Activated naive CD8-positive, alpha-beta T cell treated with anti-CD3 and anti-CD28 coated beads, Interleukin-2, amount 50 U/mL, for 16 hours (primary cell): Measurements from ENCODE around the gene PKNOX1.
"Not testable (repeated sequence)": the region's sequence is repeated elsewhere in the genome, so short reads cannot be mapped to it uniquely, and the experiment has no call there.

Experiments used
- DNase-seq: peaks from one replicate; pipeline ENCODE4 v3.0.0-alpha.2; 2020; ENCODE audit warnings: low read depth, low spot score

The PKNOX1 gene

DNA sequence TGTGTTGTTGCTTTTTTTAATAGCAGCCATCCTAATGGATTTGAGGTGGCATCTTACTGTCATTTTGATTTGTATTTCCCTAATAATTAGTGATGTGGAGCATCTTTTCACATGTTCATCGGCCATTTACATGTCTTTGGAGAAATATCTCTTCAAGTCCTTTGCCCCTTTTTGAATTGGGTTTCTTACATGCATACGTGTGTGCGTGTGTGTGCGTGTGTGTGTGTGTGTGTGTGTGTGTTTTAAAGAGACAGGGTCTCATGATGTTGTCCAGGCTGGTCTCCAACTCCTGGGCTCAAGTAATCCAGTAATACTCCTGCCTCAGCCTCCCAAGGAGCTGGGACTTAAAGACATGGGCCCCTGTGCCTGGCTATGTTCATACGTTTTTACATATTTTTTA lies 9.5 kb downstream of the PKNOX1 start:
- no peak for DNase-seq

DNA sequence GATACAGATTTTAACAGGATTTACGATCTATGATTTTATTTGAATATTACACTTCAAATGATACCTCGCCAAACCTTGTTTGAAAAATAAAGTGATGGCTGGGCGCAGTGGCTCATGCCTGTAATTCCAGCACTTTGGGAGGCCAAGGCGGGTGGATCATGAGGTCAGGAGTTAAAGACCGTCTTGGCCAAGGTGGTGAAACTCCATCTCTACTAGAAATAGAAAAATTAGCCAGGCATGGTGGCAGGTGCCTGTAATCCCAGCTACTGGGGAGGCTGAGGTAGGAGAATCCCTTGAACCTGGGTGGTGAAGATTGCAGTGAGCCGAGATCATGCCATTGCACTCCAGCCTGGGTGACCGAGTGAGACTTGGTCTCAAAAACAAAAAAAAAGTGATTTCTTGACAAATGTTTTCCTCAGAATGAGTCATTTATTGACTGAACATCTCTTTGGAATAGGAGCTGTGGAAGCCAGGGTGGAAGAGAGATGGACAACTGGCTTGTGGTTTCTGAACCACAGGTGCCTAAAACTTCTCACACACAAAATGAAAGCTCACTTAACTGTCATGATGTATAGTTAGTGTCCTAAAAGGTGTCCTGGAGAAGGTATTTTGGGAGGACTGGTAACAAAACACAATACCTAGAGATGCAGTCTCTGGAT lies 11.9 kb downstream of the PKNOX1 start:
- DNase-seq: no peak

DNA sequence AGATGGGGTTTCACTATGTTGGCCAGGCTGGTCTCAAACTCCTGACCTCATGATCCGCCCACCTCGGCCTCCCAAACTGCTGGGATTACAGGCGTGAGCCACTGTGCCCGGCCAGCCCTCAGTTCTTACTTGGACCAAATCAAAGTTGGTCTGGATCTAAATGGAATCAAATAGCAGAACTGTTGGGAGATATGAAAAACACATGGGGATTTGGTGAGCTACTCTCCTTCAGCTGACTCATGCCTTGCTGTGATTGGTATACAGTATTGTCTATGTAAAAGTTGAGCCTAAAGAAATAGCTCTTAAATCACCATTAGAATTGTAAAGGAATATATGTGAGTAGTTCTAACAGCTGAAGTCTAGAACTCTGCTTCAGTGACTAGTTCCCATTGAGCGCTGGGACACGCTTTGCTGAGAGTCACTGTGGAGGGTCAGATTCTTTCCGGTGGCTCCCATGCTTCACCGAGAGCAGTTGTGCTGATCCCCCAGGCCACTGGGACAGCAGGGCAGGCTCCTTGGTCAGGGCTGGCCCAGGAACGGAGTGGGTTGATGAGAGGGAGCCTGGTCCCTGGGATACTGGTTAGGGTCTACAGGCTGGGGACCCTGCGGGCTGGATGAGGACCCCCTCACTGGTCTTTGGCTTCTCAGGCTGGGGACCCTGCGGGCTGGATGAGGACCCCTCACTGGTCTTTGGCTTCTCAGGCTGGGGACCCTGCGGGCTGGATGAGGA lies 14.0 kb downstream of the PKNOX1 start:
- DNase-seq: no peak

DNA sequence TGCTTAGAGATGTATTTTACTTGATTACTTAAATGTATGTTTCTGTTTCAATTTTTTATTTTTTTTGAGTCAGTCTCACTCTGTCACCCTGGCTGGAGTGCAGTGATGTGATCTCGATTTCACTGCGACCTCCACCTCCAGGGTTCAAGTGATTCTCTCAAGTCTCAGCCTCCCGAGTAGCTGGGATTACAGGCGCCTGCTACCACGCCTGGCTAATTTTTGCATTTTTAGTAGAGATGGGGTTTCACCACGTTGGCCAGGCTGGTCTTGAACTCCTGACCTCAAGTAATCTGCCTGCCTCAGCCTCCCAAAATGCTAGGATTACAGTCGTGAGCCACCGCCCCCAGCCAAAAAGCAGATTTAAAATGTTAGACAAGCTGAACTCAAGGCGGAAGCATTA lies 15.0 kb downstream of the PKNOX1 start:
- DNase-seq: not testable (repeated sequence)

DNA sequence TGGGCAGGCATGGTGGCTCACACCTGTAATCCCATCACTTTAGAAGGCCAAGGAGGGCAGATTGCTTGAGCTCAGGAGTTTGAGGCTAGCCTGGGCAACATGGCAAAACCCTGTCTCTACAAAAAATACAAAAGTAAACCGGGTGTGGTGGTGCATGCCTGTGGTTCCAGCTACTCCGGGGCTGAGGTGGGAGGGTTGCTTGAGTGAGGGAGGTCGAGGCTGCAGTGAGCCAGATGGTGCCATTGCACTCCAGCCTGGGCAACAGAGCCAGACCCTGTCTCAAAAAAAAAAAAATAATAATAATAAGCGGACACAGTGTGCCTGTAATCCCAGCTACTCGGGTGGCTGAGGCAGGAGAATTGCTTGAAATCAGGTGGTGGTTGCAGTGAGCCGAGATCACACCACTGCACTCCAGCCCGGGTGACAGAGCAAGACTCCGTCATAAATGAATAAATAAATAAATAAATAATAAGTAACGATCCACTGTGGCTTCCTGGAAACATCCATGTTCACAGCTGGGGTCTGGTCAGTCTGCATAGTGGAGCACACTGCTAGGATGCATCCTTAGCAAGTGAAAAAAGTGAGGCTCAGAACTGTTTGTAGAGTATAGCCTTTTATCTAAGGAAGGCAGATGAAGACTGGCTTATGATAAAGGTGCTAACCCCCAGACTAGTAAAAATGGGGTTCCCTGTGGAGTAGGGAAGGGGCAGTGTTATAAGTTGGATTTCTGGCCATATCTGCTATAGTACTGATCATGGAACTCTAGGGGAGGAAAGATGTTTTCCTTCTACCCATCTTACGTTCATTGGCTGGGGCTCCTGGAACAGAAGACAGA lies 15.7 kb downstream of the PKNOX1 start:
- DNase-seq: no peak

DNA sequence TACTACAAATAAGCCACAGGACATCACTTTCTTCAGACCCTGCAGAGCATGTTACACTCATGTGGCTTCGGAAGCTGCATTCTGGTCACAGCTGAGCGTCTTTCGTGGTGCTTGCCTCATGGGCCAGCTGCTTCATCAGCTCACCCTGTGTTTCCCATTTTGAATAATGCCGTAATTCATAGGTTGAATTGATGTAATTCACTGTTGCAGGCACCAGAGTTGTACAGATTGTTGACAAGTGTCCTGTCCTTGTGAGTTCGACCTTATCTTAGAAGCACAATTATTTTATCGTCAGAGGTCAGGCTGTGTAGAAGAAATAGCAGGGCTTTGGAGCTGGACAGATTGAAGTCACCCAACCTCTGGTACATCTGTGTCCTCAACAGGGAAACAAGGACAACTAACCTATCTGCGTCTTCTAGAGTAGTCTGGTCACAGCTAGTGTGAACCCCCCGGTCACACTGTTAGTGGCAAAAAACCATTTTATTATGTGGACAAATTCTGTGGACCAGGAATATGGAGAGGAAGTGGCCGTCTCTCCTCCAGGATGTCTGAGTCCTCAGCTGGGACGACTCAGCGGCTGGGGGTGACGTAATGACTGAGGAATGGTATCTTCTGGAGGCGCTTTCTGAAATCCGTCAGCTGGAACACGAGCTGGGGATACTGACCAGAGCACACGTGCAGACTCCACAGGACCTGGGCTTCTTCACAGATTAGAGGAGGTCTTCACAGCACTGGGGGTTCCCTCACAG lies 17.8 kb downstream of the PKNOX1 start:
- DNase-seq: no peak

DNA sequence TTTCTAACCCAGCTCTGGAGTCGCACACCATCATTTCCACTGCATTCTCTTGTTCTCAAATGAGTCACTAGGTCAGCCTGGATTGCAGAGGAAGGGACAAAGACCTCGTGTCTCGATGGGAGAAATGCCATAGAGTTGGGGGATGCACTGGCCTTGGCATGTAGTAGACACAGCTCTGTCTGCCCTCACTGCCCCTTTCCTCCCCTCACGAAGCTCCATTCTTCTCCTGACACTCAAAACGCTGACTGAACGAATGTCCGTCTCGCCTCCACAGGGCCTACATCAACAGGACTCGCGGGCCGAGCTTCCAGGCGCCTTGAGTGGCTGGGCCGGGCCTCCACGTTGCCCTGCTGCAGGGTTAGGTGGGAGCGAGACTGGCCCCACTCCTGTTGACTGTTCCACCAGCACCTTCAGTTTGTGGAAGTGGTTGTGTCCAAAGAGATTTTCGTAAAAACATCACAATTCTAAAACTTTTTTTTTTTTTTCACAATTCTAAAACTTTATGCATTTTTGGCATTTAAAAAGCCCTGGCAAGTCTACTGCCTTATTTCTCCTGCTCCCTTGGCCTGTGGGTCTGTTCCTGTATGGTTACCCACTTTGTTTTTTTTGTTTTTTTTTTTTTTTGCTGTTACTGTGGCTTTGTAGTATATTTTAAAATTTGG lies 18.8 kb downstream of the PKNOX1 start:
- DNase-seq: no peak

DNA sequence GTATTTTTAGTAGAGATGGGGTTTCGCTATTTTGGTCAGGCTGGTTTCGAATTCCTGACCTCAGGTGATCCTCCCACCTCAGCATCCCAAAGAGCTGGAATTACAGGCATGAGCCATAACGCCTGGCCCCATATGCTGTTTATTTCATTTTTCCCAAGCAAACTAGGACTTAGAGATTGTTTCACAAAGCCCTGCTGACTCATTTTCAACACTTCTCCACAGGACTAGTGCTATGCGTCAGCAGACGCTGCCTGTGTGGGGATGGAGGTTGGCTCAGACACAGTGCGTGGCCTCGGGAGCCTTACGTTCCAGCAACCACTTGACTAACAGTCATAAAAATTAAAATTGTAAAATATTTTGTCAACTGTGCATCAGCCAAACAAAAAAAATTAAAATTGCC lies 22.7 kb downstream of the PKNOX1 start:
- DNase-seq: no peak

DNA sequence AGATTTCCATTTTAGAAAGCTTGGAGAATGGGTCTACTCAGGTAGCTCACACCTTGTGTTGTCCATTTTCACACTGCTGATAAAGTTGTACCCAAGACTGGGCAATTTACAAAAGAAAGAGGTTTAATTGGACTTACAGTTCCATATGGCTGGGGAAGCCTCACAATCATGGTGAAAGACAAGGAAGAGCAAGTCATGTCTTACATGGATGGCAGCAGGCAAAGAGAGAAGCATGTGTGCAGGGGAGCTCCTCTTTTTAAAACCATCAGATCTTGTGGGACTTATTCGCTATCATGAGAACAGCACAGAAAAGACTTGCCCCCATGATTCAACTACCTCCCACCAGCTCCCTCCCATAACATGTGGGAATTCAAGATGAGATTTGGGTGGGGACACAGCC lies 23.6 kb downstream of the PKNOX1 start:
- DNase-seq: not testable (repeated sequence)

DNA sequence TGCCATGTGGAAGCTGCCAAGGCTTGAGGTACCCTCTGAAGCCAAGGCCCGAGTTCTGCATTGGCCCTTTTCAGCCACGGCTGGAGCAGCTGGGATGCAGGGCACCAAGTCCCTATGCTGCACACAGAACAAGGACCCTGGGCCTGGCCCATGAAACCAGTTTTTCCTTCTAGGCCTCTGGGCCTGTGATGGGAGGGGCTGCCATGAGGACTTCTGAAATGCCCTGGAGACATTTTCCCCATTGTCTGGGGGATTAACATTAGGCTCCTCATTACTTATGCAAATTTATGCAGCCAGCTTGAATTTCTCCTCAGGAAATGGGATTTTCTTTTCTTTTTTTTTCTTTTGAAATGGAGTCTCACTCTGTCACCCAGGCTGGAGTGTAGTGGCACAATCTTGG lies 24.8 kb downstream of the PKNOX1 start:
- not testable (repeated sequence) for DNase-seq

DNA sequence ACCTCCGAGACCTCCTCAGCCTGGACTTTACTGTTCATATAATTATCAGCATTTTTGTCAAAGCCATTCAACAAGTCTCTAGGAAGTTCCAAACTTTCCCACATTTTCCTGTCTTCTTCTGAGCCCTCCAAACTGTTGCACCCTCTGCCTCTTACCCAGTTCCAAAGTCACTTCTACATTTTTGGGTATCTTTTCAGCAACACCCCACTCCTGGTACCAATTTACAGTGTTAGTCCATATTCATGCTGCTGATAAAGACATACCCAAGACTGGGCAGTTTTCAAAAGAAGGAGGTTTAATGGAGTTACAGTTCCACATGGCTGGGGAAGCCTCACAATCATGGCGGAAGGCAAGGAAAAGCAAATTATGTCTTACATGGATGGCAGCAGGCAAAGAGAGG lies 25.7 kb downstream of the PKNOX1 start:
- DNase-seq: not testable (repeated sequence)

DNA sequence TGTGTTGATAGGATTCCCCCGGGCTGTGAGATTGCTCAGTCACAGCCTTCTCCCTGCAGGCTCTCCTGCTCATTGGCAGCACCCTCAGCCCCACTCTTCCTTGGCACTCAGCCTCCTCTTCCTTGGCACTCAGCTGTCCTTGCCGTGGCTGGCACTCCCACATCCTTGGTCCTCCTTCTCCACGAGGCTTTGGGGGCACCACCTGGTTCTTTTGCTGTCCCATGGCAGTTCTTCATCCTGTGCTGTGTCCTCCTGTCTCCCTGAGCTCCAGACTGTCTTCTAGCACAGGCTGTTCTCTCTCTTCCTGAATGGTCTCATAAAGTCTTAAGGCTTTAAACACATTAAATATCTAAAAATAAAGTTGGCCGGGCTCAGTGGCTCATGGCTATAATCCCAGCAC lies 27.0 kb downstream of the PKNOX1 start:
- DNase-seq: no peak

DNA sequence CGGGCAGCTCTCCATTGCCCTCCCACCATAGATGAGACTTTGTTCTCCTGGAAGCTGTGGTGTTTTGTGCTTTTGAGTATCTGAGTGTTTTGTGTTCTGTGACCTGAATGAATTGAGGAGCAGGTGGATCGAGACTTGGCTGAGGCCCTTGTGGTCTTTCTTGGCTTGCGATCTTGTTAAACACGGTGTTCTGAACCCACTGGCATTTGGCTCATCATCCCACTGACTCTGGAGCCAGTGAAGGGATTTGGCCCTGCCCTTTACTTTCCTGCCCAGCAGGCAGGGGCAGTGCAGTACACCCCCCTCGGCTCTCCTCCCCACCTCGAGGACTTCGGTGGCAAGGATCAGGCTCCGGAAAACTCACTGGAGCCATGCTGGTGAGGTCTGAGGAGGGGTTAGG lies 30.6 kb downstream of the PKNOX1 start:
- no peak for DNase-seq

DNA sequence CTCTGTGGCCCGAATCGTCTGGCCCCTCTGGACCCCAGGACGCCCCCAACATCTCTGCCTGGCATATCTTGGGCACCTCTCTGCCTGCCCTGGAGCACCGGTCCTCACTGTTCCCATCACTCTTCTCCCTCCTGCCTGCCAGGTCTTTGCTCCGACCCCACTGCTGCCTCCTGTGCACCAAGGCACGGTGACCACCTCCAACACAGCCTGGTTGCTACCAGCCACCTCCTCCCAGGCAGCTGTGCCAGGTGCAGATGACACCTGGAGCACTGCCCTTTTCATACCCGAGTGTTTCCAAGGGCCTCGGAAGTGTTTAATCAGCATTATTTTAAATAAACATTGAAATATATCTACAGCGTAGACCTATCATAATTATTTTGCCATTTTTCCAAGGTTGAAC lies 31.3 kb downstream of the PKNOX1 start:
- DNase-seq: no peak

DNA sequence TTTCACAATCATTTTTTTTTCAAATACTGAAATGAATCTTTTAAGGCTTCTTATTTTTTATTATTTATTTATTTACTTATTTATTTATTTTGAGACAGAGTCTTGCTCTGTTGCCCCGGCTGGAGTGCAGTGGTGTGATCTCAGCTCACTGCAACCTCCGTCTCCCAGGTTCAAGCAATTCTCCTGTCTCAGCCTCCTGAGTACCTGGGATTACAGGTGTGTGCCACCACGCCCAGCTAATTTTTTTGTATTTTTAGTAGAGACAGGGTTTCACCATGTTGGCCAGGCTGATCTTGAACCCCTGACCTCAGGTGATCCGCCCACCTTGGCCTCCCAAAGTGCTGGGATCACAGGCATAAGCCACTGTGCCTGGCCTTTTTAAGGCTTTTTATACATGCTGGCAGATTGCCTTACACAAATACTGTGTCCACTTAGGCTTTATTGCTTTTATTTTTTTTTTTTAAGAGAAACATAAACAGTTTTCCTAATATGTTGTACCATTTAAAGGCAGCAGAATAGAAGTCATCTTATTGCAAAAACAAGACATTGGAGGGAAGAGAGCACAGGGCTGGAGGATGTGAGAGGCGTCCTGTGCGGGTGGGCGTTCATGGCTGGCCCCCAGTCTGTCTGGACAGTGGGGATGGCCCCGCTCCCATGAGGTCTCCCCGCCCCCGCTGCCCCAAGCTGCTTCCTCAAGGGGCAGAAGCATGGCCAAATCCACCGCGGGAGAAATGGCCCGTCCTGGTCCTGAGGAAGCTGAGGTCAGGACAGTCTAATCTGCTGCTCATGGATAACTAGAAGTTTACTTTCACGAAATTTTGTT lies 31.9 kb downstream of the PKNOX1 start:
- not testable (repeated sequence) for DNase-seq

DNA sequence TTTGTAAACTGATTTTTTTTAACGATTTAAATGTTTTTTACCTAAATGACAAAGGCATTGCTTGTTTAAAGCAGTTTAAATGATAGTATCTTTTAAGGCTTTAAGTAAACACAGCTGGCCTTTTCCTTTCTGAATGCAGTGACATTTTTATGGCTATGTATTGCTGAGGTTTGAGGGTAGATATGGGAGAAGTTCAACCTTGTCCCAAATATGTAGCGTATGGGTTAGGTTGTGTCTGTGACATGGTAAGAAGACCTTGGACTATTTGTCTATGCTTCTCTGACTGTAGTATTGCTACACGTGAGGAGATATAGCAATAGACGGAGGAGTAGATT lies 32.5 kb downstream of the PKNOX1 start:
- no peak for DNase-seq

DNA sequence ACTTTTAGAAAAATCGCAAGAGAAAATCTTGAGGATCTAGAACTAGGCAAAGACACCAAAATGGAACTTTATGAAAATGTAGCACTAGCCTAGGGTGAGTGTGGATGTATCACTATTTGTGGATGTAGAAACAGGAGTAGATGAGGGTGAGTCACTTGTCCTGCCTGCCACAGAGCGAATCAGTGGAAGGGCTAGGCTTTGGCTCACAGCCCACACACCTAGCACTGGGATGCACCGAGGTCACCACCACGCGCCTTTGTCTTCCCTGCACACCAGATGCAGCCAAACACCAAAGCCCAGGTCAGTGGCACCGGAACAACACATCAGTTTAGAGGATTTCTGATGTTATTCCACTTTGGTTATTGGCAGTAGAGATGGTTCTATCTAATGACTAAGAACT lies 38.2 kb downstream of the PKNOX1 start:
- DNase-seq: no peak

DNA sequence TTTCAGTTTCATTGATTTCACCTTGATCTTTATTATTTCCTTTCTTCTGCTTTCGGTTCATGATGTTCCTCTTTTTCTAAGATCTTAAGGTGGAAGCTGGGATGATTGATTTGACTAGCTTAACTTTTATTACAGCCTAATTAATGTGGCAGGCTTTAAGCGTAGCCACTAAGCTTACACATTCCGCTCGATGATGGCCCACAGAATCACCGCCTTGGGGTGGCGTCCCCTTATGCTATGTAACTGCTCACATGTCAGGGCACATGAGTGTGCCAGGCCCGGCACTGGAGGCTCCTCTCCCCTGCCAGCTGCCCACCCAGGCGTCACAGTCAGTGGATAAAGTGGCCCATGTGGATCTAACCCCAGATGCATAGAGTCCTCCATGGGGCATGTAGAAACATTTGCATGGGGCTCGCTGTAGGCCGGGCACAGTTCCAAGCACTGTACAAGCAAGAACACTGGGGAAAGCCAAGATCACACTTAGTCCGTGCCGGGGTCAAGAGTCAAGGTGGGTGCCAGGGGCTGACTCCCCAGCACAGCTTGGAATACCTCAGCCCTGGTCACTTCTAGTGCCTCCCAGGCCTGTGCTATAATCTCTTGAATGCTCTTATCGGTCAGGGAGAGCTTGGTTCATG lies 41.7 kb downstream of the PKNOX1 start:
- DNase-seq: no peak

DNA sequence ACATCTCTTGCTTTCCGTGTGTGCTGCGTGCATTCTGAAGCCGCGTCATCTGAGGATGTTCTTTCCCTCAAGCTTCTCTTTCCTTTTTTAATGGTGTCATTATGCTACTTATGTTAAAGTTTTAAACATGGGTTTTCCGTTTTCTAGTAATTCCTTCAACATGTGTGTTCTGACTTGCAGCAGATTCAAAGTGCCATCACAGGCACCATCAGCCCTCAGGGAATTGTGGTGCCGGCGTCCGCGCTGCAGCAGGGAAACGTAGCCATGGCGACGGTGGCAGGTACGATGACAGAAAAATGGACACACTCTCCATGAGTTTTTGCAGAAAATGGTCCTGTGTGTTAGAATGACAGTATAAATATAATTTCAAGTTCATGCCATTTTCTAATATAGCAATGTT lies 42.4 kb downstream of the PKNOX1 start:
- DNase-seq: no peak

DNA sequence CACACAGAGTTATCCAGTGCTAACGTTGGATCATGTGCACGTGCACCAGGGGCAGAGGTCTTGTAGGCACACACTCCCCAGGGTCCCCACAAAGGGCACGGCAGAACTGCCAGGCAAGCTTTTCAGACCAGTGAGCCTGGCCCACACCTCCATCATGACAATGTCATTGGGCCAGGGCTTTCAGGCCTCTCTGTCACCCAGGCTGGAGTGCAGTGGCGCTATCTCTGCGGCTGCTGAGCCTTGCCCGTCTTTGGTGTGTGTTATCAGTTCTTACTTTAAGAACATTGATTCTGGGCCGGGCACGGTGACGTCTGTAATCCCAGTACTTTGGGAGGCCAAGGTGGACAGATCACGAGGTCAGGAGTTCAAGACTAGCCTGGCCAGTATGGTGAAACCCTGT lies 44.2 kb downstream of the PKNOX1 start:
- DNase-seq: no peak
